Hematopoietic multipotent progenitor cell treated with erythropoietin and hydrocortisone succinate and interleukin-3 and kit ligand, for 17 days (in vitro differentiated cells): ENCODE data around the gene KRTAP12-3.
"Not testable (repeated sequence)": the region's sequence is repeated elsewhere in the genome, so short reads cannot be mapped to it uniquely, and the experiment has no call there.

ENCODE experiments used
- DNase-seq: peaks from one replicate; pipeline ENCODE4 v3.0.0-alpha.2; 2015; ENCODE audit warnings: low spot score

KRTAP12-3 gene, protein sequence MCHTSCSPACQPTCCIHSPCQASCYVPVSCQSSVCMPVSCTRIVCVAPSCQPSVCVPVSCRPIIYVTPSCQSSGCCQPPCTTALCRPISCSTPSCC

DNA sequence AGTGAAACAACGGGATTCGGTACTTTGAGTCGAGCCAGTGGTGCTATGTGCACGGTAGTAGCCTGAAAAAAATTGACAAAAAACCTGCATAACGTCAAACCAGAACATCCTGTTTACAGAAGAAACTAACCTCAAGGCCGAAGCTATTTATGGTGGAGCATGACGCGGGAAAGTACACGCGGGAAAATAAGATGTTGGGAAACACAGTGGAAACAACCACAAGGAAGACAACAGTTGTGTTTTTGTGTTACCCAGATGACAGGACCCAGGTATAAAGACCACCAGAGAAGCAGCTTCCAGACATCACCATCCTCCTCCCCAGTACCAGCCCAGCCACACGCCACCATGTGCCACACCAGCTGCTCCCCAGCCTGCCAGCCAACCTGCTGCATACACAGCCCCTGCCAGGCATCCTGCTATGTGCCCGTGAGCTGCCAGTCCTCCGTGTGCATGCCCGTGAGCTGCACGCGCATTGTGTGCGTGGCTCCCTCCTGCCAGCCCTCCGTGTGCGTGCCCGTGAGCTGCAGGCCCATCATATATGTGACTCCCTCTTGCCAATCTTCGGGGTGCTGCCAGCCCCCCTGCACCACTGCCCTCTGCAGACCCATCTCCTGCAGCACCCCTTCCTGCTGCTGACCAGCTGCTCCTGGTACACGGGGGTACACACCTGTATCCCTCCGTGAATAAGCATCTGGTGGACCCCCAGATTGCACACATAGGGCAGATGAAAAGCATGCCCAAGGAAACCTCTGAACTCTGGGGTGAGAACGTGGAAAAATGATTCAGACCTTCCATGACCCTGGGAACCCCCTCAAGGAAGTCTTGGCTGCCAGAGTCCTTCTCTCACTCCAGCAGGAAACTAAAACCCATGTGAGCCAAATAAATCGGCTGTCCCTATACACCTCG, at the start of gene KRTAP12-3:
KRTAP12-3 (plus strand) TSS at position 298 of the 906 bp plus-strand sequence; CDS start at position 346, 48 bp downstream.
- DNase-seq = no peak

DNA sequence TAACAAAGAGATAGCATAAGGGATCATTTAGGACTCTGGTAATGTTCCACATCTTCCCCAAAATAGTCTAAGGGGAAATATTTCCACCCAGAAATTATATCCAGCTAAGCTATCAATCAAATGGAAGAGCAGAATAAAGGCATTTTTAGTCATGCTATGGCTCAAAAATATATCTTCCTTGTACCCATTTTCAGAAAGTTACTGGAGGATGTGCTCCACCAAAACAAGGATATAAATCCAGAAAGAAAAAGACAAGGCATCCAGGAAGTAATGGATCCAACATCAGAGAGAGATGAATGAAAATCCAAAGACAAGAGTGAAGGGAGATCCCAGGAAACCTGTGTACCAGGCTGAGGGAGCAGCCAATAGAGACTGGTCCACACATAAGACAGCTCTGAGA, 48.5 kb upstream of the KRTAP12-3 start:
- no peak for DNase-seq

DNA sequence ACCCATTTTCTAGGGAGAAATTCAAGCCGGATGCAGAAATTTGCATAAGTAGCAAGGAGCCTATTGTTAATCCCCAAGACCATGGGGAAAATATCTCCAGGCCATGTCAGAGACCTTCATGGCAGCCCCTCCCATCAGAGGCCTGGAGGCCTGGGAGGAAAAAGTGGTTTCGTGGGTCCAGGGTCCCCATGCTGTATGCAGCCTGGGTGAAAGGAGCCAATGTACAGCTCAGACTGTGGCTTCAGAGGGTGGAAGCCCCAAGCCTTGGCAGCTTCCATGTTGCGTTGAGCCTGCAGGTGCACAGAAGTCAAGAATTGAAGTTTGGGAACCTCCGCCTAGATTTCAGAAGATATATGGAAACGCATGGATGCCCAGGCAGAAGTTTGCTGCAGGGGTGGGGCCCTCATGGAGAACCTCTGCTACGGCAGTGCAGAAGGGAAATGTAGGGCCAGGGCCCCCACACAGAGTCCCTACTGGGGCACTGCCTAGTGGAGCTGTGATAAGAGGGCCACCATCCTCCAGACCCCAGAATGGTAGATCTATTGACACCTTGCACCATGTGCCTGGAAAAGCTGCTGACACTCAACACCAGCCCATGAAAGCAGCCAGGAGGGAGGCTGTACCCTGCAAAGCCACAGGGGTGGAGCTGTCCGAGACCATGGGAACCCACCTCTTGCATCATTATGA, 47.4 kb upstream of the KRTAP12-3 start:
- not testable (repeated sequence) for DNase-seq

DNA sequence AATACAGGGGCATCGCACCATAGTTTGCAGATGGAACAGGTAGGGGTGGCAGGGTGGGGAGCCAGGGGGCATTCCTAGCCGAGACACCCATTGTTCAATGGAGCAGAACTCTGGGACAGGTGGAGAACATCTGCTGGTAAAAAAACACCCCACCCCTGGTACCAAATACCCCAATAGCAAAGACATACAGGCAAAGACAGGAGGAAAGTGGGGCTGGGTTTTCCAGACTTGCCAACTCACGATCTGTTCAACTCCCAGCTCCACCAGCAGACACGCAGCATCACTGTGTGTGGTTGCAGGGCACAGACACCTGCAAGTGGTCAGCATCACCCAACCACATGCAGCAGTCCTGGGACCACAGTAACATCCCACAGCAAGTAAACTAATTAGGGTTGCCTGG, 46.2 kb upstream of the KRTAP12-3 start:
- DNase-seq = no peak

- DNase-seq = no peak
These were observed 45.7 kb upstream of the KRTAP12-3 start, which contains the start of gene KRTAP10-8 for GRCh38 chr21:44612029-44612486. Gene KRTAP10-8, plus strand, starts transcription at chr21:44612079. Its CDS starts 22 bp downstream, at chr21:44612101.

DNA sequence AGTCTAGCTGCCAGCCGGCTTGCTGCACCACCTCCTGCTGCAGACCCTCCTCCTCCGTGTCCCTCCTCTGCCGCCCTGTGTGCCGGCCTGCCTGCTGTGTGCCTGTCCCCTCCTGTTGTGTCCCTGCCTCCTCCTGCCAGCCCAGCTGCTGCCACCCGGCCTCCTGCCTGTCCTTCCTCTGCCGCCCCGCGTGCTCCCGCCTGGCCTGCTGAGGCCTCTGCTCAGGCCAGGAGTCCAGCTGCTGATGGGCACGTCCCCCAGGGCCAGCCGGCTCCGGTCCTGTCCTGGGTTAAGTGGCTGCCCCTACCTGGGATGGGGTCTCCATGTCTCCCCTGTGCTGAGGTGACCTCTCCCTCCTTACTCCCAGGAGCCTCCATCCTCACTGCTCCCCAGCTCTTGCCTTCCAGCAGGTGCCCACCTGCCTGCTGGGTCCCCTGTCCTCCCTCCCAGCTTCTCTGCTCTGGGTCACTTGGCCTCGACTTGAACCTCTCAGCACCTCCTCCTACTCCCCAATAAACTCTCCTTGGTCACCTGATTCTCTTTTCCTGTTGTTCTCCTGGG, 45.0 kb upstream of the KRTAP12-3 start:
- no peak for DNase-seq

GRCh38 chr21:44613386-44614155, 44.2 kb upstream of the KRTAP12-3 start:
- no peak for DNase-seq

GRCh38 chr21:44614161-44614631, 43.5 kb upstream of the KRTAP12-3 start:
- DNase-seq = no peak

GRCh38 chr21:44614961-44615391, 42.8 kb upstream of the KRTAP12-3 start:
- DNase-seq = no peak

DNA sequence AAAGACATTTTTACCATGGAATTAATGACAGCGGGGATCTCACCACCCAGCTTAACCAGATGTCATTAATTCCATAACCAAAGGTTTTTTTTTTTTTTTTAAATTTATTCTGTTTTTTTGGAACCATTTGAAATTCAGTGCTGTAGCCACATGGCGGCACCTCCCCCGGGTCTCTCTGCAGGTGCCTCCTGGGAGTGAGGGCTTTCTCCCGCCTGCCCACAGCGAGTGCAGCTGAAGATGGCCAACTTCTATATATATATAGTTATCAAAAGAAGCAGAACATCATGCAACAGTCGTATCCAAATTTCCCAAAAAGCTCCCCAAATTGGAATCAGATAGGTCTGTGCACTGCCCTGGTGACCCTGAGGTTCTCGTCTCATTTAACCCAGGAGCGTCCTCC, 42.3 kb upstream of the KRTAP12-3 start:
- DNase-seq = no peak

DNA sequence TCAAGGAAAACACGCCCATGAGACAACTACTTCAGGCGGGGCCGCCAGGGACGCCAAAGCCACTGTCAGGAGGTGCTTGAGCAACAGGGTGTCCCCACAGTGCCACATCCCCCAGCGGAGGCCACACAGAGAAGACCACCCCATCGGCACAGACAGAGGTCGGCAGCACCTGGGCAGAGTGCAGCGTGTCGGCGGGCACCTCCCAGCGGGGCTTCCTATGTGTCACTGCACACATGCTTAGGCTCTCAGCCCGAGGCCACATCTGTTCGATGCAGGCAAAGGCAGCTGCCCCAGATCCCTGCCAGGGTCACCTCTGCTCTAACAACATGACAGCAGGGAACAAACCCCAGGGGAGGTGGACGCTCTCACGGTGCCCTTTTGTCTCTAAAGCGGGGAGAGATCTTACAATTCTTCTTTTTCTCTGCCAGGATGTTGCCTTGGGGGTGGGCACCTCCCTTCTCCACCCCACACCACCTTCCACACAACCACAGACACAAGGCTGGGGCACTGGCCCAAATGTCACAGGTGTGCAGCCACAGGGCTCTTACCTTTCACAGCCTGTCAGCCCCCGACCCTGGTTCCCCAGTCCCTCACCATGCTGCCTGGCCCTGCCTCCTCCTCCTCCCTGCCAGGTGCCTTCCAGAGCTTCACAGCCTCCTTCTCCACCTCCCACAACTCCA, 41.7 kb upstream of the KRTAP12-3 start:
- DNase-seq = no peak

DNA sequence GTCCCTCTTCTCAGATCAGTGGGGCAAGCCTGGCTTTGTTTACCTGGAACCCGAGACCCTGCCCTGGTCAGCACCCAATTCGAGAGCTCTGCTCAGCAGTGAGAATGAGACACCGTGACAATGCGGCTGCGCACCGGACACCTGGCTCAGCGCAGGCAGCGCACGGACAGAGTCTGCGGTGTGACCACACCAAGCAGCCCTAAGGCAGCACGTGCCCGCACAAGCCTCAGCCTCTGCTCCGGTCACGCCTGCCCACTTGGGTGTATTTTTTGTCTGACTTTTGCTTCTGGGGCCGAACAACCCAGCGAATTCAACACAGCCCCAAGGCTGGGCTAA, 41.2 kb upstream of the KRTAP12-3 start:
- DNase-seq = no peak

- DNase-seq = no peak
These were observed 40.6 kb upstream of the KRTAP12-3 start for GRCh38 chr21:44617071-44617501.

- no peak for DNase-seq
These were observed 39.2 kb upstream of the KRTAP12-3 start for GRCh38 chr21:44618504-44618903.

- no peak for DNase-seq
These were observed 38.8 kb upstream of the KRTAP12-3 start for GRCh38 chr21:44618909-44619308.

GRCh38 chr21:44619886-44620285, 37.8 kb upstream of the KRTAP12-3 start:
- no peak for DNase-seq

GRCh38 chr21:44623575-44623974, 34.2 kb upstream of the KRTAP12-3 start:
- DNase-seq = no peak

- DNase-seq = no peak
These were observed 32.0 kb upstream of the KRTAP12-3 start for GRCh38 chr21:44625756-44626155.

GRCh38 chr21:44626262-44626661, 31.5 kb upstream of the KRTAP12-3 start:
- no peak for DNase-seq

DNA sequence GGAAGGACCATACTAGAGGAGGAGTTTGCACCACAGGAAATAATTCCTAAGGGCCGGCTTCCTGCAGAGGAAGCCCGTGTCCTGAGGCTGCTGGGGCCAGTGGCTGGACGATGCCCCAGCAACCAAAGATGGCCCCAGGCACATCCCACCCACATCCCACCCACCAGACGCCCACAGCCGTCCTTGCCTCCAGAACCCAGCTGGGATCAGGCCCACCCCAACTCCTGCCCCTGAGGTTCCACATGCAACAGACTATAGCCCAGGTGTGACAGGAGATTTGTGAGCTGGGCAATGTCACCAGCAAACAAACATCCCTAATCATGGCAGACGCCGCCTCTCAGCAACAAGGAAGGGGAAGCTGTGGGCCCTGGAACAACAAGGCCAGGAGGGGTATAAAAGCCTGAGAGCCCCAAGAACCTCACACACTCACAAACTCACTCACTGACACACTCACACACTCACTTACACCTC, 31.0 kb upstream of the KRTAP12-3 start, which contains the start of gene KRTAP10-9:
KRTAP10-9 (plus strand) TSS at position 421 of the 471 bp plus-strand sequence. CDS start 79 bp downstream, outside the sequence.
- DNase-seq = no peak
